ENCODE data around the gene RPL9. TPM values are rescaled to one million over a fixed set of nuclear protein-coding genes. Genes with fewer than 3 reads are reported as not detected.
"Not testable (repeated sequence)": the region's sequence is repeated elsewhere in the genome, so short reads cannot be mapped to it uniquely, and the experiment has no call there.

RPL9 gene
- total and polyA plus RNA-seq, 7 experiments from 2014 or later, result 1,414 to 3,398 (median 2,821) TPM

DNA sequence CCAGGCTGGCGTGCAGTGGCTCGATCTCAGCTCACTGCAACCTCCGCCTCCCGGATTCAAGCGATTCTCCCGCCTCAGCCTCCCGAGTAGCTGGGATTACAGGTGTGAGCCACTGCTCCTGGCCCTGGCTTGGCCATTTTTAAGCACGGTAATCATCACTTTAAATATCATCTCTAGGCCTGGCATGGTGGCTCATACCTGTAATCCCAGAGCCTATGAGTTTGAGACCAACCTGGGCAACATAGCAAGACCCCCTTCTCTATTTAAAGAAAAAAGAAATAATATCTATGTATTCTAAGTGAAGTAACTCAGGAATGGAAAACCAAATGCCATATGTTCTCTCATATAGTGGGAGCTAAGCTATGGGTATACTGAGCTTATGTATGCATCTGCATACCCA, 47.2 kb downstream of the RPL9 start:
- ATAC-seq; H3K9me3 Mint-ChIP-seq; POLR2A ChIA-PET; H3K27ac ChIP-seq (ENCODE audit: low read depth, low read length); DNase-seq; H3K27me3 Mint-ChIP-seq; H3K4me3 ChIP-seq (ENCODE audit: low read length); H3K4me1 ChIP-seq (ENCODE audit: control insufficient read depth in 2 of 2, insufficient read depth in 2 of 2, low read length in 2 of 2); H3K27ac Mint-ChIP-seq; H3K4me1 Mint-ChIP-seq; H3K27me3 ChIP-seq (ENCODE audit: control insufficient read depth in 2 of 2, insufficient read depth in 2 of 2, low read length in 2 of 2); H3K4me3 Mint-ChIP-seq; H3K36me3 ChIP-seq (ENCODE audit: control insufficient read depth in 2 of 3, insufficient read depth in 3 of 3, low read length in 3 of 3); H3K36me3 Mint-ChIP-seq; H3K9me3 ChIP-seq (ENCODE audit: control insufficient read depth in 2 of 3, low read length in 3 of 3): not testable (repeated sequence)
- intact Hi-C loops (cut with micrococcal nuclease), result loop anchor here in 1 of 2 donors (5.0 kb wide), 1 partner anchor 654 kb away; no protein-coding TSS in a partner anchor
- CTCF ChIA-PET, result interaction anchor here (0.7 kb wide), 1 partner anchor 214 kb away, joined by 3 read pairs; no protein-coding TSS in a partner anchor

DNA sequence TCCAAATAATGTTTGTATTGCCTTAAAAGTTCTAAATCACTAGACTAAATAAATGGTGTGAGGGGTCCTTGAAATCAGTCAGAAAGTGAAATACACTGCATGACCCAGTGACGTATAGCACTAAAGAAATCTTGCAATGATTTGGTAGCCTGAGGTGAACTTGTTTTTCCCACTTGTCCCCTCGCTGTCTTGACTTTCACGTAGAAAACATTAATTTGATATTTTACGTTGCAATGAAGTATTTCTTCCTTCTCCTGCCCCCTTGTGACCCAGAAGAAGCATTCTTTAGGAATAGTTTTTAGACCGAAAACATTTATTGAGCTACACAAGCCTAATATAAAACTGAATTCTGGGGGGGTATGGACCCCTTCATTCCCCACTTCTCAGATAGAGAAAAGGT, 48.3 kb downstream of the RPL9 start:
- Histone ChIP-seq H3K36me3 (ENCODE audit: control insufficient read depth in 2 of 3, insufficient read depth in 3 of 3, low read length in 3 of 3) (no peaks in the 10 kb centered on the region), H3K4me3 (ENCODE audit: low read length) (no peak overlapping the region), H3K4me1 (ENCODE audit: control insufficient read depth in 2 of 2, insufficient read depth in 2 of 2, low read length in 2 of 2) (no peaks in the 10 kb centered on the region), H3K27ac (ENCODE audit: low read depth, low read length) (no peak overlapping the region), H3K27me3 (ENCODE audit: control insufficient read depth in 2 of 2, insufficient read depth in 2 of 2, low read length in 2 of 2) (no peaks in the 10 kb centered on the region), H3K9me3 (ENCODE audit: control insufficient read depth in 2 of 3, low read length in 3 of 3) (no peaks in the 10 kb centered on the region)
- Mint-ChIP-seq H3K36me3 (no peaks in the 10 kb centered on the region), H3K9me3 (no peaks in the 10 kb centered on the region), H3K27ac (no peak overlapping the region), H3K27me3 (peaks cover 0 to 10% (median 0%) of the 10 kb centered on the region in 5 donors), H3K4me3 (no peak overlapping the region), H3K4me1 (no peaks in the 10 kb centered on the region)
- DNase-seq, result no peak
- intact Hi-C loops (cut with micrococcal nuclease), result loop anchor here in 1 of 2 donors (1.0 to 5.0 kb wide), 2 partner anchors 508 to 653 kb away; no protein-coding TSS in a partner anchor
- ATAC-seq, result no peak
- CTCF ChIA-PET, result interaction anchor here (1.0 kb wide), 1 partner anchor 507 kb away, joined by 3 read pairs; no protein-coding TSS in a partner anchor
- POLR2A ChIA-PET, result interaction anchor here (0.7 kb wide), 1 partner anchor 8 kb away, joined by 4 read pairs; no protein-coding TSS in a partner anchor

- ChIA-PET CTCF (no interaction called here), POLR2A (no interaction called here)
- Histone ChIP-seq H3K27ac (ENCODE audit: low read depth, low read length) (no peak overlapping the region), H3K27me3 (ENCODE audit: control insufficient read depth in 2 of 2, insufficient read depth in 2 of 2, low read length in 2 of 2) (no peaks in the 10 kb centered on the region), H3K4me1 (ENCODE audit: control insufficient read depth in 2 of 2, insufficient read depth in 2 of 2, low read length in 2 of 2) (no peaks in the 10 kb centered on the region), H3K4me3 (ENCODE audit: low read length) (no peak overlapping the region), H3K36me3 (ENCODE audit: control insufficient read depth in 2 of 3, insufficient read depth in 3 of 3, low read length in 3 of 3) (no peaks in the 10 kb centered on the region), H3K9me3 (ENCODE audit: control insufficient read depth in 2 of 3, low read length in 3 of 3) (no peaks in the 10 kb centered on the region)
- Mint-ChIP-seq H3K9me3 (no peaks in the 10 kb centered on the region), H3K4me1 (no peaks in the 10 kb centered on the region), H3K27ac (no peak overlapping the region), H3K27me3 (peaks cover 0 to 10% (median 0%) of the 10 kb centered on the region in 5 donors), H3K4me3 (no peak overlapping the region), H3K36me3 (no peaks in the 10 kb centered on the region)
- intact Hi-C loops (cut with micrococcal nuclease), result loop anchor here in 1 of 2 donors (10.0 kb wide), 1 partner anchor 53 kb away; no protein-coding TSS in a partner anchor
- DNase-seq (no peak), ATAC-seq (no peak)
Observed at GRCh38 chr4:39407584-39407885, 51.2 kb downstream of the RPL9 start.

DNA sequence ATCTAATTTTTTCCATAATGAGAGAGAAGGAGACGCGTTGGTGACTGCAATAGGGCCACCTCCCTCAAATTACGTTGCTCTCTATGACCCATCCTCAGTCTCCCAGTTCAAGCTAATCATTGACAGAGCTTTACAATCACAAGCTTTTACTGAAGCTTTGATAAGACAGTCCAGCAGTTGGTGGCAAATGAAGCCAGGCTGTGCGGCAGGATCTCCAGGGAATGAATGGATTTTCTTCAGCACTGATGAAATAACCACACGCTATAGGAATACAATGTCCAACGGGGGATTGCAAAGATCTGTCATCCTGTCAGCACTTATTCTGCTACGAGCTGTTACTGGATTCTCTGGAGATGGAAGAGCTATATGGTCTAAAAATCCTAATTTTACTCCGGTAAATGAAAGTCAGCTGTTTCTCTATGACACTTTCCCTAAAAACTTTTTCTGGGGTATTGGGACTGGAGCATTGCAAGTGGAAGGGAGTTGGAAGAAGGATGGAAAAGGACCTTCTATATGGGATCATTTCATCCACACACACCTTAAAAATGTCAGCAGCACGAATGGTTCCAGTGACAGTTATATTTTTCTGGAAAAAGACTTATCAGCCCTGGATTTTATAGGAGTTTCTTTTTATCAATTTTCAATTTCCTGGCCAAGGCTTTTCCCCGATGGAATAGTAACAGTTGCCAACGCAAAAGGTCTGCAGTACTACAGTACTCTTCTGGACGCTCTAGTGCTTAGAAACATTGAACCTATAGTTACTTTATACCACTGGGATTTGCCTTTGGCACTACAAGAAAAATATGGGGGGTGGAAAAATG, 51.7 kb downstream of the RPL9 start, which contains the start of gene KLB:
TSS of gene KLB (plus strand) at position 168 of the 821 bp plus-strand sequence. CDS start at position 188, 20 bp downstream.
- H3K36me3 Mint-ChIP-seq, result no peaks in the 10 kb centered on the region
- Histone ChIP-seq H3K27me3 (ENCODE audit: control insufficient read depth in 2 of 2, insufficient read depth in 2 of 2, low read length in 2 of 2) (no peaks in the 10 kb centered on the region), H3K36me3 (ENCODE audit: control insufficient read depth in 2 of 3, insufficient read depth in 3 of 3, low read length in 3 of 3) (no peaks in the 10 kb centered on the region), H3K4me3 (ENCODE audit: low read length) (no peak within 1 kb of the TSS), H3K9me3 (ENCODE audit: control insufficient read depth in 2 of 3, low read length in 3 of 3) (no peaks in the 10 kb centered on the region), H3K4me1 (ENCODE audit: control insufficient read depth in 2 of 2, insufficient read depth in 2 of 2, low read length in 2 of 2) (no peaks in the 10 kb centered on the region), H3K27ac (ENCODE audit: low read depth, low read length) (no peak within 1 kb of the TSS)
- H3K9me3 Mint-ChIP-seq, result no peaks in the 10 kb centered on the region
- DNase-seq, result no peak
- intact Hi-C loops (cut with micrococcal nuclease), result loop anchor here in 1 of 2 donors (10.0 kb wide), 1 partner anchor 52 kb away; no protein-coding TSS in a partner anchor
- no peak for ATAC-seq
- POLR2A ChIA-PET, result no interaction called here
- CTCF ChIA-PET, result no interaction called here
- no peaks in the 10 kb centered on the region for H3K4me1 Mint-ChIP-seq
- H3K27ac Mint-ChIP-seq, result no peak within 1 kb of the TSS
- H3K4me3 Mint-ChIP-seq, result no peak within 1 kb of the TSS
- peaks cover 0 to 10% (median 0%) of the 10 kb centered on the region in 5 donors for H3K27me3 Mint-ChIP-seq

Small RNAs within 50 kb of the gene (microRNA-seq; reads per million reads assigned to microRNA genes)
- not detected for gene MIR5591 (ENCODE audit: borderline microRNAs expressed)

Other genes with a start within 250 kb of the RPL9 start
- 10 to 100 TPM; 62.4 to 66.4 (median 64.3) TPM for gene RFC1, start 92.6 kb downstream of the RPL9 start, total RNA-seq
- gene RFC1, start 92.6 kb downstream of the RPL9 start, polyA plus RNA-seq, result 10 to 100 TPM; 33.8 to 56.2 TPM
- gene KLB, start 52.0 kb downstream of the RPL9 start, total RNA-seq, result not detected
- under 1 TPM in 1 of 2 donors, not detected in 1; 0.07 TPM for gene KLB, start 52.0 kb downstream of the RPL9 start, polyA plus RNA-seq
- gene LIAS, start 134 bp upstream of the RPL9 start, total RNA-seq, result 10 to 100 TPM; 14.5 to 27.8 (median 16.4) TPM
- 10 to 100 TPM; 12.5 to 16.4 TPM for gene LIAS, start 134 bp upstream of the RPL9 start, polyA plus RNA-seq
- 10 to 100 TPM in 3 of 5 experiments, 1 to 10 TPM in 2; 6.9 to 20.9 (median 17.7) TPM for gene UGDH, start 68.5 kb upstream of the RPL9 start, total RNA-seq
- 10 to 100 TPM; 18.2 to 18.7 TPM for gene UGDH, start 68.5 kb upstream of the RPL9 start, polyA plus RNA-seq
- 10 to 100 TPM in 3 of 5 experiments, 1 to 10 TPM in 2; 4.6 to 15.1 (median 12.9) TPM for gene SMIM14, start 179.9 kb upstream of the RPL9 start, total RNA-seq
- 10 to 100 TPM; 26.7 to 28.5 TPM for gene SMIM14, start 179.9 kb upstream of the RPL9 start, polyA plus RNA-seq
- 10 to 100 TPM; 31.1 to 85.0 (median 43.7) TPM for gene UBE2K, start 239.2 kb upstream of the RPL9 start, total RNA-seq
- gene UBE2K, start 239.2 kb upstream of the RPL9 start, polyA plus RNA-seq, result 10 to 100 TPM; 47.4 to 49.3 TPM